Stimulated activated CD4-positive, alpha-beta T cell treated with anti-CD3 and anti-CD28 coated beads, Interleukin-4, amount 100 ng/mL, for 1 hour (primary cell): ENCODE measurements around the gene RASA3.

Experiments used
- DNase-seq: peaks from one replicate; pipeline ENCODE4 v3.0.0-alpha.2; 2020

Gene RASA3

GRCh38 chr13:114013952-114014629 lies 118.3 kb downstream of the RASA3 start:
- no peak for DNase-seq

- no peak for DNase-seq
Observed at GRCh38 chr13:114013336-114013735, 119.1 kb downstream of the RASA3 start.

GRCh38 chr13:114012921-114013320 lies 119.5 kb downstream of the RASA3 start:
- no peak for DNase-seq

- no peak for DNase-seq
Observed at GRCh38 chr13:114012141-114012540, 120.3 kb downstream of the RASA3 start.

GRCh38 chr13:114011226-114011625 lies 121.2 kb downstream of the RASA3 start:
- no peak for DNase-seq

- DNase-seq: no peak
Observed at GRCh38 chr13:114010401-114011101, 121.9 kb downstream of the RASA3 start.

GRCh38 chr13:114009590-114010400 lies 122.6 kb downstream of the RASA3 start:
- DNase-seq: no peak

GRCh38 chr13:114008964-114009589 lies 123.3 kb downstream of the RASA3 start:
- DNase-seq: no peak

- DNase-seq: no peak
Observed at GRCh38 chr13:114007566-114007965, 124.9 kb downstream of the RASA3 start.

- DNase-seq: no peak
Observed at GRCh38 chr13:114005206-114005724, 127.2 kb downstream of the RASA3 start.

- no peak for DNase-seq
Observed at GRCh38 chr13:114004420-114005205, 127.8 kb downstream of the RASA3 start.

- DNase-seq: no peak
Observed at GRCh38 chr13:114002771-114003321, 129.6 kb downstream of the RASA3 start.

GRCh38 chr13:114002009-114002544 lies 130.3 kb downstream of the RASA3 start:
- DNase-seq: no peak

- no peak for DNase-seq
Observed at GRCh38 chr13:114001331-114002008, 131.0 kb downstream of the RASA3 start.

GRCh38 chr13:114000151-114001040 lies 132.0 kb downstream of the RASA3 start:
- DNase-seq: no peak

- no peak for DNase-seq
Observed at GRCh38 chr13:113999618-113999910, 132.9 kb downstream of the RASA3 start.

- DNase-seq: no peak
Observed at GRCh38 chr13:113998781-113999617, 133.4 kb downstream of the RASA3 start.

- no peak for DNase-seq
Observed at GRCh38 chr13:113997845-113998751, 134.3 kb downstream of the RASA3 start.
